SK-N-SH treated with all-trans-retinoic acid at 6 μM for 48 hours (cell line): Measurements from ENCODE around the gene LRWD1.

Source experiments
- ATAC-seq: fragments of 200-7000 bp; cut with Tn5 transposase; 3 replicates; pipeline ENCODE4 v1.9.1; 2020; ENCODE audit warnings: mild to moderate bottlenecking, moderate library complexity
- ARNTL ChIP-seq: fragments of 450-650 bp; formaldehyde crosslinking; IDR thresholded peaks from 2 replicates; pipeline ENCODE4 v1.5.0; 2020; ENCODE audit warnings: low read depth, mild to moderate bottlenecking, moderate library complexity, borderline replicate concordance
- BACH2 ChIP-seq: fragments of 250-450 bp; sonication (Bioruptor Pico); IDR thresholded peaks from 2 replicates; pipeline ENCODE4 v1.9.0; 2021; ENCODE audit warnings: mild to moderate bottlenecking, borderline replicate concordance
- CREB5 ChIP-seq: fragments of 250-450 bp; sonication (Bioruptor Pico); IDR thresholded peaks from 2 replicates; pipeline ENCODE4 v1.5.1; 2020; ENCODE audit warnings: low read depth, mild to moderate bottlenecking, moderate library complexity
- CSDC2 ChIP-seq: fragments of 250-450 bp; sonication (Bioruptor Pico); IDR thresholded peaks from 2 replicates; pipeline ENCODE4 v1.5.0; 2020; ENCODE audit warnings: mild to moderate bottlenecking, moderate library complexity
- ESRRG ChIP-seq: fragments of 250-450 bp; sonication (Bioruptor Pico); IDR thresholded peaks from 2 replicates; pipeline ENCODE4 v1.6.1; 2021; ENCODE audit warnings: mild to moderate bottlenecking
- GLIS3 ChIP-seq: fragments of 250-450 bp; sonication (Bioruptor Pico); IDR thresholded peaks from 2 replicates; pipeline ENCODE4 v1.5.0; 2020; ENCODE audit warnings: mild to moderate bottlenecking, moderate library complexity
- ISL1 ChIP-seq: fragments of 250-450 bp; sonication (Bioruptor Pico); IDR thresholded peaks from 2 replicates; pipeline ENCODE4 v2.1.2; 2022; ENCODE audit warnings: mild to moderate bottlenecking, moderate library complexity
- OSR1 ChIP-seq: fragments of 250-450 bp; sonication (Bioruptor Pico); IDR thresholded peaks from 2 replicates; pipeline ENCODE4 v1.8.0; 2022; ENCODE audit warnings: moderate library complexity, mild to moderate bottlenecking, inconsistent platforms
- PATZ1 ChIP-seq: fragments of 250-450 bp; sonication (Bioruptor Pico); IDR thresholded peaks from 2 replicates; pipeline ENCODE4 v1.8.0; 2020; ENCODE audit warnings: mild to moderate bottlenecking, moderate library complexity, borderline replicate concordance
- PPARA ChIP-seq: fragments of 250-450 bp; sonication (Bioruptor Pico); IDR thresholded peaks from 2 replicates; pipeline ENCODE4 v1.5.0; 2020; ENCODE audit warnings: mild to moderate bottlenecking, borderline replicate concordance
- RARB ChIP-seq: fragments of 250-450 bp; sonication (Bioruptor Pico); IDR thresholded peaks from 2 replicates; pipeline ENCODE4 v1.8.0; 2021; ENCODE audit warnings: mild to moderate bottlenecking, moderate library complexity
- SNAI2 ChIP-seq: fragments of 250-450 bp; sonication (Bioruptor Pico); IDR thresholded peaks from 2 replicates; pipeline ENCODE4 v1.5.0; 2020; ENCODE audit warnings: mild to moderate bottlenecking, moderate library complexity
- TCF4 ChIP-seq: fragments of 250-450 bp; sonication (Bioruptor Pico); IDR thresholded peaks from 2 replicates; pipeline ENCODE4 v1.8.0; 2021; ENCODE audit warnings: mild to moderate bottlenecking, moderate library complexity, borderline replicate concordance
- TOX ChIP-seq: fragments of 250-450 bp; sonication (Bioruptor Pico); IDR thresholded peaks from 2 replicates; pipeline ENCODE4 v1.8.0; 2021; ENCODE audit warnings: mild to moderate bottlenecking, moderate library complexity, borderline replicate concordance
- ZC3H10 ChIP-seq: fragments of 250-450 bp; sonication (Bioruptor Pico); IDR thresholded peaks from 2 replicates; pipeline ENCODE4 v1.5.1; 2021; ENCODE audit warnings: mild to moderate bottlenecking, moderate library complexity
- ZFP3 ChIP-seq: fragments of 250-450 bp; sonication (Bioruptor Pico); IDR thresholded peaks from 2 replicates; pipeline ENCODE4 v1.5.0; 2020; ENCODE audit warnings: mild to moderate bottlenecking, moderate library complexity
- ZFP30 ChIP-seq: fragments of 450-650 bp; formaldehyde crosslinking; IDR thresholded peaks from 2 replicates; pipeline ENCODE4 v1.5.0; 2022; ENCODE audit warnings: mild to moderate bottlenecking, moderate library complexity
- ZNF565 ChIP-seq: fragments of 450-650 bp; formaldehyde crosslinking; conservative IDR thresholded peaks from 2 replicates; pipeline ENCODE4 v1.5.0; 2020; ENCODE audit warnings: low read depth, mild to moderate bottlenecking, moderate library complexity
- ZNF70 ChIP-seq: fragments of 450-650 bp; formaldehyde crosslinking; IDR thresholded peaks from 2 replicates; pipeline ENCODE4 v1.5.0; 2020; ENCODE audit warnings: mild to moderate bottlenecking, moderate library complexity
- ZNF8 ChIP-seq: fragments of 450-650 bp; formaldehyde crosslinking; IDR thresholded peaks from 2 replicates; pipeline ENCODE4 v1.5.0; 2020; ENCODE audit warnings: mild to moderate bottlenecking, moderate library complexity
- TF ChIP-seq, protein P1 (sequence below): fragments of 250-450 bp; sonication (Bioruptor Pico); IDR thresholded peaks from 2 replicates; pipeline ENCODE4 v1.5.0; 2020; ENCODE audit warnings: mild to moderate bottlenecking, moderate library complexity
- TF ChIP-seq, protein P2 (sequence below): fragments of 250-450 bp; sonication (Bioruptor Pico); IDR thresholded peaks from 2 replicates; pipeline ENCODE4 v1.5.1; 2021; ENCODE audit warnings: mild to moderate bottlenecking, moderate library complexity

The LRWD1 gene

DNA sequence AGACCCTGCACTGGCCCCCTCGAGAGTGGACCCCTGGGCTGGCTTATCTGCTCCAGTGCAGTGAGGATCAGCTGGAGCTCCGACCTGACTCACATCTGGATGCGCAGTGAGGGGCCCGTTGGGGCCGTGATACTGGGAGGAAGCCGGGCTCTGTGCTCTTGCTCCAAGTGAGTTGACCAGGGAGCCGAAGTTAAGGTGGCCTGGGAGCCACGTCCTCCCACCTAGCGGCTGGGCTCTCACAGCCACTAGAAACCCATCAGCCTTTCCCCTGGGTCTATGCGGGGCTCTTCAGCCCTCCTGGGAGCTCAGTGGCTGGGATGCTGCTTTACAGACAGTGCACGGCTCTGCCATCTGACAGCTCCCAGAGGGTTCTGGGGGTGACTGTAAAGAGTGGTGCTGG is 9.2 kb upstream of the LRWD1 start:
- TF ChIP-seq PPARA = no peak
- no peak for TF ChIP-seq ESRRG
- no peak for TF ChIP-seq BACH2
- no peak for TF ChIP-seq ISL1
- TF ChIP-seq TOX = no peak
- TF ChIP-seq CSDC2 (CRISPR knock-in tag) = no peak
- TF ChIP-seq ZNF565 (CRISPR knock-in tag) = no peak
- TF ChIP-seq, protein P1, sequence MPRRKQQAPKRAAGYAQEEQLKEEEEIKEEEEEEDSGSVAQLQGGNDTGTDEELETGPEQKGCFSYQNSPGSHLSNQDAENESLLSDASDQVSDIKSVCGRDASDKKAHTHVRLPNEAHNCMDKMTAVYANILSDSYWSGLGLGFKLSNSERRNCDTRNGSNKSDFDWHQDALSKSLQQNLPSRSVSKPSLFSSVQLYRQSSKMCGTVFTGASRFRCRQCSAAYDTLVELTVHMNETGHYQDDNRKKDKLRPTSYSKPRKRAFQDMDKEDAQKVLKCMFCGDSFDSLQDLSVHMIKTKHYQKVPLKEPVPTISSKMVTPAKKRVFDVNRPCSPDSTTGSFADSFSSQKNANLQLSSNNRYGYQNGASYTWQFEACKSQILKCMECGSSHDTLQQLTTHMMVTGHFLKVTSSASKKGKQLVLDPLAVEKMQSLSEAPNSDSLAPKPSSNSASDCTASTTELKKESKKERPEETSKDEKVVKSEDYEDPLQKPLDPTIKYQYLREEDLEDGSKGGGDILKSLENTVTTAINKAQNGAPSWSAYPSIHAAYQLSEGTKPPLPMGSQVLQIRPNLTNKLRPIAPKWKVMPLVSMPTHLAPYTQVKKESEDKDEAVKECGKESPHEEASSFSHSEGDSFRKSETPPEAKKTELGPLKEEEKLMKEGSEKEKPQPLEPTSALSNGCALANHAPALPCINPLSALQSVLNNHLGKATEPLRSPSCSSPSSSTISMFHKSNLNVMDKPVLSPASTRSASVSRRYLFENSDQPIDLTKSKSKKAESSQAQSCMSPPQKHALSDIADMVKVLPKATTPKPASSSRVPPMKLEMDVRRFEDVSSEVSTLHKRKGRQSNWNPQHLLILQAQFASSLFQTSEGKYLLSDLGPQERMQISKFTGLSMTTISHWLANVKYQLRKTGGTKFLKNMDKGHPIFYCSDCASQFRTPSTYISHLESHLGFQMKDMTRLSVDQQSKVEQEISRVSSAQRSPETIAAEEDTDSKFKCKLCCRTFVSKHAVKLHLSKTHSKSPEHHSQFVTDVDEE = no peak
- TF ChIP-seq RARB (CRISPR knock-in tag) = no peak
- TF ChIP-seq, protein P2, sequence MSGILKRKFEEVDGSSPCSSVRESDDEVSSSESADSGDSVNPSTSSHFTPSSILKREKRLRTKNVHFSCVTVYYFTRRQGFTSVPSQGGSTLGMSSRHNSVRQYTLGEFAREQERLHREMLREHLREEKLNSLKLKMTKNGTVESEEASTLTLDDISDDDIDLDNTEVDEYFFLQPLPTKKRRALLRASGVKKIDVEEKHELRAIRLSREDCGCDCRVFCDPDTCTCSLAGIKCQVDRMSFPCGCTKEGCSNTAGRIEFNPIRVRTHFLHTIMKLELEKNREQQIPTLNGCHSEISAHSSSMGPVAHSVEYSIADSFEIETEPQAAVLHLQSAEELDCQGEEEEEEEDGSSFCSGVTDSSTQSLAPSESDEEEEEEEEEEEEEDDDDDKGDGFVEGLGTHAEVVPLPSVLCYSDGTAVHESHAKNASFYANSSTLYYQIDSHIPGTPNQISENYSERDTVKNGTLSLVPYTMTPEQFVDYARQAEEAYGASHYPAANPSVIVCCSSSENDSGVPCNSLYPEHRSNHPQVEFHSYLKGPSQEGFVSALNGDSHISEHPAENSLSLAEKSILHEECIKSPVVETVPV (CRISPR knock-in tag) = no peak
- no peak for TF ChIP-seq ZNF8 (CRISPR knock-in tag)
- no peak for TF ChIP-seq ZC3H10 (CRISPR knock-in tag)
- TF ChIP-seq CREB5 (CRISPR knock-in tag) = no peak
- TF ChIP-seq PATZ1 (CRISPR knock-in tag) = no peak
- no peak for TF ChIP-seq GLIS3 (CRISPR knock-in tag)
- no peak for TF ChIP-seq ZNF70 (CRISPR knock-in tag)
- TF ChIP-seq OSR1 (CRISPR knock-in tag) = no peak
- no peak for TF ChIP-seq SNAI2
- no peak for TF ChIP-seq TCF4 (CRISPR knock-in tag)
- ATAC-seq = peak; percentile 1; the same call in 2 of the 3 replicates

DNA sequence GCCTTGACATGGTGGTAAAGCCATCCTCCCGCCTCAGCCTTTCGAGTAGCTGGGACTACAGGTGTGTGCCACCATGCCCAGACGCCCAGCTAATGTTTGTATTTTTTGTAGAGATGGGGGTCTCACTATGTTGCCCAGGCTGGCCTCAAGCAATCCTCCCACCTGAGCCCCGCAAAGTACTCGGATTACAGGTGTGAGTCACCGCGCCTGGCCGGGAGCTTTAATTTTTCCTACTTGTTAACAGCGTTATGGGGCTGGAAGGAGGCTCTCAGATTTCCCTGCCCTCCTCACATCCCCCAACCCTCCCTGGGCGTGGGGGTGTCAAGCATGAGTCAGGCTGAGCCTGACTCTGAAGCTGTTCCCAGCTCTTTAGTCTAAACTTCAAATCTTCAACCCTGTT is 8.5 kb upstream of the LRWD1 start:
- ATAC-seq = peak; percentile 73
- TF ChIP-seq, protein P2 (CRISPR knock-in tag) = no peak
- no peak for TF ChIP-seq CSDC2 (CRISPR knock-in tag)
- TF ChIP-seq GLIS3 (CRISPR knock-in tag) = no peak
- no peak for TF ChIP-seq BACH2
- TF ChIP-seq ARNTL (CRISPR knock-in tag) = no peak
- TF ChIP-seq RARB (CRISPR knock-in tag) = no peak
- no peak for TF ChIP-seq ZNF70 (CRISPR knock-in tag)
- no peak for TF ChIP-seq ZC3H10 (CRISPR knock-in tag)
- TF ChIP-seq ESRRG = no peak
- TF ChIP-seq CREB5 (CRISPR knock-in tag) = no peak

- TF ChIP-seq ZNF565 (CRISPR knock-in tag) = no peak
- TF ChIP-seq ZFP30 (CRISPR knock-in tag) = no peak
- TF ChIP-seq ZFP3 (CRISPR knock-in tag) = no peak
- TF ChIP-seq ZC3H10 (CRISPR knock-in tag) = no peak
- no peak for TF ChIP-seq BACH2
- TF ChIP-seq PATZ1 (CRISPR knock-in tag) = no peak
- no peak for TF ChIP-seq ISL1
- TF ChIP-seq ESRRG = no peak
- TF ChIP-seq SNAI2 = no peak
- TF ChIP-seq TCF4 (CRISPR knock-in tag) = no peak
- TF ChIP-seq, all 23 proteins: peak for 0
- no peak for ATAC-seq
These were observed 7.3 kb upstream of the LRWD1 start for GRCh38 chr7:102457352-102457924.
